Mammary epithelial cell (primary cell): ENCODE results near the gene RAB25.

Experiments used
- EZH2 ChIP-seq: IDR thresholded peaks from 2 replicates; pipeline ENCODE4 v1.6.1; 2012; ENCODE audit warnings: low read length, inconsistent platforms, borderline replicate concordance
- TF ChIP-seq, protein P1 (sequence below), 2 donors: IDR thresholded peaks in 1 of 2; conservative IDR thresholded peaks in 1 of 2; 2 replicates each; pipeline ENCODE4 v1.5.1; 2011 to 2012; ENCODE audit warnings: inconsistent platforms in 2 of 2, low read length in 2 of 2, mild to moderate bottlenecking in 2 of 2, control low read depth in 1 of 2, low read depth in 1 of 2; ENCODE audit not compliant: insufficient read depth in 1 of 2; ENCODE audit errors: extremely low read depth in 1 of 2

GRCh38 chr1:156075775-156076204, 14.8 kb downstream of the RAB25 start:
- TF ChIP-seq, protein P1, sequence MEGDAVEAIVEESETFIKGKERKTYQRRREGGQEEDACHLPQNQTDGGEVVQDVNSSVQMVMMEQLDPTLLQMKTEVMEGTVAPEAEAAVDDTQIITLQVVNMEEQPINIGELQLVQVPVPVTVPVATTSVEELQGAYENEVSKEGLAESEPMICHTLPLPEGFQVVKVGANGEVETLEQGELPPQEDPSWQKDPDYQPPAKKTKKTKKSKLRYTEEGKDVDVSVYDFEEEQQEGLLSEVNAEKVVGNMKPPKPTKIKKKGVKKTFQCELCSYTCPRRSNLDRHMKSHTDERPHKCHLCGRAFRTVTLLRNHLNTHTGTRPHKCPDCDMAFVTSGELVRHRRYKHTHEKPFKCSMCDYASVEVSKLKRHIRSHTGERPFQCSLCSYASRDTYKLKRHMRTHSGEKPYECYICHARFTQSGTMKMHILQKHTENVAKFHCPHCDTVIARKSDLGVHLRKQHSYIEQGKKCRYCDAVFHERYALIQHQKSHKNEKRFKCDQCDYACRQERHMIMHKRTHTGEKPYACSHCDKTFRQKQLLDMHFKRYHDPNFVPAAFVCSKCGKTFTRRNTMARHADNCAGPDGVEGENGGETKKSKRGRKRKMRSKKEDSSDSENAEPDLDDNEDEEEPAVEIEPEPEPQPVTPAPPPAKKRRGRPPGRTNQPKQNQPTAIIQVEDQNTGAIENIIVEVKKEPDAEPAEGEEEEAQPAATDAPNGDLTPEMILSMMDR (conservative IDR thresholded peaks at IDR 0.05 in 1 of 2, IDR thresholded peaks at IDR 0.05 in 1 of 2; ENCODE audit: extremely low read depth in 1 of 2, insufficient read depth in 1 of 2, low read depth in 1 of 2, low read length in 2 of 2): no peak
- no peak for TF ChIP-seq EZH2
